ENCODE data around the gene ZBTB2. TPM values are rescaled to one million over a fixed set of nuclear protein-coding genes. Genes with fewer than 3 reads are reported as not detected.

ZBTB2 gene
- total RNA-seq, 1 experiment from 2014 or later: 31.4 TPM

GRCh38 chr6:151436300-151436699, 44.9 kb upstream of the ZBTB2 start:
- no peak overlapping the region for H3K23ac ChIP-seq (ENCODE audit: insufficient read length, low read depth, low read length)
- H3K14ac ChIP-seq (ENCODE audit: insufficient read depth, low read length): no peak overlapping the region
- no CpG with 5 or more reads among the region's 3 CpGs for WGBS (ENCODE audit: extremely low coverage, insufficient read length, low lambda C conversion rate)
- H2AFZ ChIP-seq (ENCODE audit: low read length): no peak overlapping the region
- no peaks in the 10 kb centered on the region for H3K4me1 Mint-ChIP-seq
- no peak for TF ChIP-seq CTCF (conservative IDR thresholded peaks at IDR 0.05)
- no peak overlapping the region for H2BK120ac ChIP-seq (ENCODE audit: low read depth, low read length, poor library complexity, severe bottlenecking)
- H3K27me3 Mint-ChIP-seq (ENCODE audit: low read depth): no peaks in the 10 kb centered on the region
- no peak overlapping the region for H3K18ac ChIP-seq (ENCODE audit: insufficient read length, low read depth, low read length)
- no peak for DNase-seq
- no peak overlapping the region for H2AK5ac ChIP-seq (ENCODE audit: insufficient read length, low read length)
- H4K5ac ChIP-seq (ENCODE audit: insufficient read length, low read depth, low read length): no peak overlapping the region
- no peaks in the 10 kb centered on the region for H4K20me1 ChIP-seq (ENCODE audit: control insufficient read depth, insufficient read depth, insufficient read length)
- H2BK5ac ChIP-seq (ENCODE audit: insufficient read length, low read length): no peak overlapping the region
- peak overlapping the region in 1 of 3 experiments; percentile 50; a peak in 1 of 7 replicates for H3K27ac Mint-ChIP-seq
- no peak overlapping the region for H2BK20ac ChIP-seq (ENCODE audit: low read depth, low read length, poor library complexity, severe bottlenecking)
- no peak overlapping the region for H3K56ac ChIP-seq (ENCODE audit: insufficient read length, low read depth, low read length)
- no peaks in the 10 kb centered on the region for H3K9me3 Mint-ChIP-seq
- H3K27ac ChIP-seq (ENCODE audit: insufficient read length, low read depth, low read length): no peak overlapping the region
- H2BK15ac ChIP-seq (ENCODE audit: low read depth, low read length): no peak overlapping the region
- no peaks in the 10 kb centered on the region for H3K79me2 ChIP-seq (ENCODE audit: insufficient read depth, low read length)
- H3K4me3 Mint-ChIP-seq: no peak overlapping the region
- H2BK12ac ChIP-seq (ENCODE audit: insufficient read length, low read depth, low read length): no peak overlapping the region
- no peaks in the 10 kb centered on the region for H3K9me3 ChIP-seq (ENCODE audit: control insufficient read depth, low read depth, low read length)
- no peak overlapping the region for H4K8ac ChIP-seq (replicated peaks; ENCODE audit: insufficient read length, low read depth, low read length)
- H3K23me2 ChIP-seq (ENCODE audit: insufficient read length, low read depth, low read length, poor library complexity, severe bottlenecking): no peaks in the 10 kb centered on the region
- H3K36me3 Mint-ChIP-seq (ENCODE audit: insufficient read depth in 1 of 3, low read depth in 3 of 3): peaks cover 3 to 46% (median 13%) of the 10 kb centered on the region in 3 experiments; a peak in 5 of 7 replicates
- no peak overlapping the region for H3T11ph ChIP-seq (ENCODE audit: low read length)
- H3K4me2 ChIP-seq (ENCODE audit: insufficient read depth, insufficient read length, low read length): no peak overlapping the region
- no peaks in the 10 kb centered on the region for H3K27me3 ChIP-seq (ENCODE audit: insufficient read depth, low read length)
- no peak overlapping the region for H3K9ac ChIP-seq (ENCODE audit: extremely low read depth, insufficient read length, low read length)
- no peaks in the 10 kb centered on the region for H3K79me1 ChIP-seq (ENCODE audit: insufficient read depth, low read depth, low read length, poor library complexity, severe bottlenecking)
- no peaks in the 10 kb centered on the region for H3K4me1 ChIP-seq (ENCODE audit: insufficient read depth, low read length)
- H4K91ac ChIP-seq (ENCODE audit: insufficient read length, low read depth, low read length): no peak overlapping the region
- H3K4ac ChIP-seq (ENCODE audit: low read depth, low read length): no peak overlapping the region
